ENCODE results near the gene HIPK1. TPM values are rescaled to one million over a fixed set of nuclear protein-coding genes. Genes with fewer than 3 reads are reported as not detected.
"Not testable (repeated sequence)": the region's sequence is repeated elsewhere in the genome, so short reads cannot be mapped to it uniquely, and the experiment has no call there.

The HIPK1 gene
- total RNA-seq, 1 experiment from 2014 or later = 41.5 TPM

- intact Hi-C loops (cut with micrococcal nuclease; ENCODE audit: unreplicated experiment) = no loop called here
- ATAC-seq = no peak
- H3K27ac ChIP-seq (ENCODE audit: low read length) = no peak overlapping the region
- no peaks in the 10 kb centered on the region for H3K4me1 ChIP-seq (ENCODE audit: control insufficient read depth, insufficient read depth, low read length)
- no peak overlapping the region for H3K4me3 ChIP-seq (ENCODE audit: low read depth in 2 of 2, low read length in 2 of 2)
- no peaks in the 10 kb centered on the region for H3K36me3 ChIP-seq (ENCODE audit: control insufficient read depth, insufficient read depth, low read length)
- TF ChIP-seq REST (IDR thresholded peaks at IDR 0.05; ENCODE audit: insufficient read depth in 1 of 2, low read depth in 2 of 2, low read length in 1 of 2) (no peak), TCF7L2 (IDR thresholded peaks at IDR 0.05; ENCODE audit: low read depth, low read length) (no peak), SIN3A (IDR thresholded peaks at IDR 0.05; ENCODE audit: borderline replicate concordance, insufficient read depth, low read depth, low read length) (no peak), CTCF (IDR thresholded peaks at IDR 0.05) (no peak), POLR2AphosphoS5 (IDR thresholded peaks at IDR 0.05; ENCODE audit: low read depth, low read length) (no peak)
- H3K9me3 ChIP-seq (ENCODE audit: control insufficient read depth, insufficient read depth, low read depth, low read length) = no peaks in the 10 kb centered on the region
- H3K27me3 ChIP-seq (ENCODE audit: control insufficient read depth, insufficient read depth, low read length) = no peaks in the 10 kb centered on the region
- ChIA-PET POLR2A (no interaction called here), CTCF (interaction anchor here (0.5 kb wide), 1 partner anchor 111 kb away, joined by 4 read pairs; no protein-coding TSS in a partner anchor)
- DNase-seq (ENCODE audit: low read depth, low spot score) = no peak
- in situ Hi-C loops (cut with HindIII; ENCODE audit: low pct_unique_long_range_greater_than_20kb, low sequenced_read_pairs) = no loop called here
- BruUV-seq (replicated peaks) = no TSS peak
Measured at GRCh38 chr1:114003431-114003830, 74.3 kb downstream of the HIPK1 start.

GRCh38 chr1:114006825-114007224 lies 77.7 kb downstream of the HIPK1 start:
- DNase-seq (ENCODE audit: low read depth, low spot score); H3K27me3 ChIP-seq (ENCODE audit: control insufficient read depth, insufficient read depth, low read length); H3K36me3 ChIP-seq (ENCODE audit: control insufficient read depth, insufficient read depth, low read length); H3K4me3 ChIP-seq (ENCODE audit: low read depth in 2 of 2, low read length in 2 of 2); CTCF ChIA-PET; H3K4me1 ChIP-seq (ENCODE audit: control insufficient read depth, insufficient read depth, low read length); in situ Hi-C loops (cut with HindIII; ENCODE audit: low pct_unique_long_range_greater_than_20kb, low sequenced_read_pairs); ATAC-seq; BruUV-seq (replicated peaks); H3K27ac ChIP-seq (ENCODE audit: low read length); H3K9me3 ChIP-seq (ENCODE audit: control insufficient read depth, insufficient read depth, low read depth, low read length); intact Hi-C loops (cut with micrococcal nuclease; ENCODE audit: unreplicated experiment): not testable (repeated sequence)
- POLR2A ChIA-PET = interaction anchor here (0.7 kb wide), 1 partner anchor 445 kb away, joined by 9 read pairs; no protein-coding TSS in a partner anchor

GRCh38 chr1:114008480-114008941 lies 79.4 kb downstream of the HIPK1 start:
- in situ Hi-C loops (cut with HindIII; ENCODE audit: low pct_unique_long_range_greater_than_20kb, low sequenced_read_pairs) (no loop called here), intact Hi-C loops (cut with micrococcal nuclease; ENCODE audit: unreplicated experiment) (no loop called here)
- H3K4me3 ChIP-seq (ENCODE audit: low read depth in 2 of 2, low read length in 2 of 2) = no peak overlapping the region
- H3K9me3 ChIP-seq (ENCODE audit: control insufficient read depth, insufficient read depth, low read depth, low read length) = no peaks in the 10 kb centered on the region
- ChIA-PET CTCF (no interaction called here), POLR2A (no interaction called here)
- no peaks in the 10 kb centered on the region for H3K36me3 ChIP-seq (ENCODE audit: control insufficient read depth, insufficient read depth, low read length)
- TF ChIP-seq POLR2AphosphoS5 (IDR thresholded peaks at IDR 0.05; ENCODE audit: low read depth, low read length) (no peak), CTCF (IDR thresholded peaks at IDR 0.05) (no peak), REST (IDR thresholded peaks at IDR 0.05; ENCODE audit: insufficient read depth in 1 of 2, low read depth in 2 of 2, low read length in 1 of 2) (no peak), SIN3A (IDR thresholded peaks at IDR 0.05; ENCODE audit: borderline replicate concordance, insufficient read depth, low read depth, low read length) (no peak), TCF7L2 (IDR thresholded peaks at IDR 0.05; ENCODE audit: low read depth, low read length) (no peak)
- H3K4me1 ChIP-seq (ENCODE audit: control insufficient read depth, insufficient read depth, low read length) = no peaks in the 10 kb centered on the region
- no peak for ATAC-seq
- DNase-seq (ENCODE audit: low read depth, low spot score) = no peak
- H3K27me3 ChIP-seq (ENCODE audit: control insufficient read depth, insufficient read depth, low read length) = no peaks in the 10 kb centered on the region
- no peak overlapping the region for H3K27ac ChIP-seq (ENCODE audit: low read length)
- BruUV-seq (replicated peaks) = no TSS peak

All from Panc1 (cell line).